ENCODE results near the gene CRYGN. TPM values are rescaled to one million over a fixed set of nuclear protein-coding genes. Genes with fewer than 3 reads are reported as not detected.

The CRYGN gene
- polyA plus RNA-seq, 1 of the 3 experiments (the other 2 are of a cell fraction): not detected

- no peak overlapping the region for H3K4me2 ChIP-seq
- H3F3A ChIP-seq (replicated peaks; ENCODE audit: insufficient read depth): no peaks in the 10 kb centered on the region
- ChIA-PET POLR2A (no interaction called here), CTCF (interaction anchor here (1.9 to 3.1 kb wide), 2 partner anchors 13 to 66 kb away, joined by 4 to 13 read pairs; no protein-coding TSS in a partner anchor)
- no peak overlapping the region for H3K27ac ChIP-seq (ENCODE audit: low read depth in 2 of 2, low read length in 1 of 2)
- H3K36me3 ChIP-seq (replicated peaks in 1 of 2; ENCODE audit: control insufficient read depth in 1 of 2, insufficient read depth in 2 of 2, low read length in 1 of 2): no peaks in the 10 kb centered on the region
- peaks cover 0 to 20% of the 10 kb centered on the region in 2 experiments; a peak in 2 of 4 replicates for H3K4me1 ChIP-seq (ENCODE audit: control insufficient read depth in 1 of 2, insufficient read depth in 2 of 2, low read depth in 1 of 2, low read length in 1 of 2)
- WGBS (ENCODE audit: low lambda C conversion rate): 74% methylated on average over 4 of the region's 4 CpGs
- DNase-seq: no peak
- H3K4me3 ChIP-seq (ENCODE audit: low read depth in 2 of 2, low read length in 1 of 2): no peak overlapping the region
- no peaks in the 10 kb centered on the region for H3K9me3 ChIP-seq
- H2AFZ ChIP-seq (ENCODE audit: low read depth): no peak overlapping the region
- no peaks in the 10 kb centered on the region for H3K9me2 ChIP-seq
- TF ChIP-seq NRF1 (IDR thresholded peaks at IDR 0.05; ENCODE audit: low read depth, low read length): no peak
- TF ChIP-seq FOXJ3 (CRISPR knock-in tag; IDR thresholded peaks at IDR 0.05): no peak
- no peak for TF ChIP-seq ELF1 (IDR thresholded peaks at IDR 0.05)
- TF ChIP-seq RCOR1 (IDR thresholded peaks at IDR 0.05; ENCODE audit: low read length): no peak
- no peak for TF ChIP-seq MXI1 (IDR thresholded peaks at IDR 0.05; ENCODE audit: low read depth, low read length)
- no peak for TF ChIP-seq USF1 (IDR thresholded peaks at IDR 0.05; ENCODE audit: borderline replicate concordance, low read depth)
- TF ChIP-seq NFIC (IDR thresholded peaks at IDR 0.05; ENCODE audit: borderline replicate concordance): no peak
- TF ChIP-seq SIN3A (IDR thresholded peaks at IDR 0.05; ENCODE audit: borderline replicate concordance, low read depth, low read length): no peak
- no peak for TF ChIP-seq CHD2 (IDR thresholded peaks at IDR 0.05; ENCODE audit: low read length, partially characterized antibody)
- no peaks in the 10 kb centered on the region for H3K79me2 ChIP-seq (ENCODE audit: insufficient read depth)
- H3K27me3 ChIP-seq (ENCODE audit: insufficient read depth): no peaks in the 10 kb centered on the region; the same call in 1 of the 2 replicates
- H4K20me1 ChIP-seq (ENCODE audit: insufficient read depth): no peaks in the 10 kb centered on the region
- H3K9ac ChIP-seq: no peak overlapping the region
These were observed 5.4 kb downstream of the CRYGN start for GRCh38 chr7:151434549-151434948.

GRCh38 chr7:151433721-151434400 lies 6.1 kb downstream of the CRYGN start:
- Histone ChIP-seq H3K9ac (no peak overlapping the region), H4K20me1 (ENCODE audit: insufficient read depth) (no peaks in the 10 kb centered on the region), H3K4me2 (no peak overlapping the region), H3K27ac (ENCODE audit: low read depth in 2 of 2, low read length in 1 of 2) (no peak overlapping the region), H3K4me1 (ENCODE audit: control insufficient read depth in 1 of 2, insufficient read depth in 2 of 2, low read depth in 1 of 2, low read length in 1 of 2) (peaks cover 1 to 24% of the 10 kb centered on the region in 2 experiments; a peak in 2 of 4 replicates), H3K27me3 (ENCODE audit: insufficient read depth) (no peaks in the 10 kb centered on the region), H3K9me3 (no peaks in the 10 kb centered on the region), H3F3A (replicated peaks; ENCODE audit: insufficient read depth) (no peaks in the 10 kb centered on the region), H2AFZ (ENCODE audit: low read depth) (no peak overlapping the region), H3K4me3 (ENCODE audit: low read depth in 2 of 2, low read length in 1 of 2) (no peak overlapping the region), H3K79me2 (ENCODE audit: insufficient read depth) (no peaks in the 10 kb centered on the region), H3K36me3 (replicated peaks in 1 of 2; ENCODE audit: control insufficient read depth in 1 of 2, insufficient read depth in 2 of 2, low read length in 1 of 2) (no peaks in the 10 kb centered on the region), H3K9me2 (no peaks in the 10 kb centered on the region)
- TF ChIP-seq EZH2phosphoT487 (IDR thresholded peaks at IDR 0.05; ENCODE audit: borderline replicate concordance, low read depth): no peak
- DNase-seq: no peak
- POLR2A ChIA-PET: no interaction called here
- WGBS (ENCODE audit: low lambda C conversion rate): 74% methylated on average over 10 of the region's 15 CpGs
- CTCF ChIA-PET: interaction anchor here (0.6 to 1.9 kb wide), 2 partner anchors 14 to 377 kb away, joined by 3 to 4 read pairs; no protein-coding TSS in a partner anchor

Measured in SK-N-SH (cell line).